Pancreas (tissue), 10 donors: ENCODE measurements around the gene GOLT1A. TPM values are rescaled to one million over a fixed set of nuclear protein-coding genes. Genes with fewer than 3 reads are reported as not detected.

Experiments
- ATAC-seq, 4 donors: fragments of 200-7000 bp; cut with Tn5 transposase; one replicate each; pipeline versions ENCODE4 v1.8.0 to v1.9.1; 2020; ENCODE audit warnings: mild to moderate bottlenecking in 4 of 4, moderate library complexity in 4 of 4
- DNase-seq, 6 donors: peaks; one replicate each; pipeline ENCODE4 v3.0.0-alpha.2; 2020
- FAIRE-seq: peaks from 2 replicates; lab custom pipeline; 2012; peaks lifted over from hg19 to GRCh38; lab: Jason Lieb, UNC
- H3K27ac ChIP-seq, 4 donors: fragments of 200-600 bp; sonication (generic); 1 replicate in 3 of 4; 2 replicates in 1 of 4; pipeline versions ENCODE4 v1.5.0 to v1.8.0; 2020
- H3K27me3 ChIP-seq, 4 donors: fragments of 200-600 bp; one replicate each; pipeline ENCODE4 v1.8.0; 2021
- H3K36me3 ChIP-seq, 3 donors: fragments of 200-600 bp; sonication (generic) in 1 of 3; one replicate each; pipeline versions ENCODE4 v1.5.0 to v1.8.0; 2020 to 2021
- H3K4me1 ChIP-seq, 3 donors: fragments of 200-600 bp; one replicate each; pipeline ENCODE4 v1.8.0; 2021
- H3K4me3 ChIP-seq, 4 donors: fragments of 200-600 bp; sonication (generic) in 2 of 4; one replicate each; pipeline versions ENCODE4 v1.5.0 to v1.8.0; 2020 to 2021
- H3K9me3 ChIP-seq, 4 donors: fragments of 200-600 bp; one replicate each; pipeline ENCODE4 v1.8.0; 2021
- CTCF ChIP-seq, 4 donors: fragments of 200-600 bp; sonication (generic) in 3 of 4; IDR thresholded peaks; one replicate each; pipeline versions ENCODE4 v1.5.0 to v1.8.0; 2021; ENCODE audit warnings: antibody characterized with exemption in 4 of 4
- WGBS, 2 donors: extraction: QIAGEN DNeasy Blood & Tissue Kit; methylation state at CpG; one replicate each; pipeline ENCODE4 v1.1.7; 2013; 5-methylcytosine and 5-hydroxymethylcytosine counted together
- intact Hi-C, 3 donors: fragments of 100-400 bp; cut with DNase I; formaldehyde crosslinking; loops; one replicate each; pipeline versions ENCODE4 v1.11.1 to v1.14.2; 2022
- polyA plus RNA-seq, 2 donors: library from polyadenylated mRNA; stranded (reverse); fragments of 200-250 nt; gene quantifications; one replicate each; pipeline ENCODE4 v1.2.3, GENCODE V29; 2013
- total RNA-seq, 6 donors: library from RNA; stranded (reverse); fragmentation: NEBNext Ultra II Directional in 4 of 6; extraction: Animal tissue kit (Norgen Biotek cat#: 25700) in 4 of 6; gene quantifications; one replicate each; pipeline versions ENCODE4 v1.2.1 to v1.2.4, GENCODE V29; 2021 to 2023
- donor health status: healthy with polysubstance abuse.
- donor health status: DM: no; HTN: no; CAD: no; lungs with moderate emphysema.
- donor health status: DM: no; HTN: no; CAD: no.
- donor health status: control.
- donor health status: control.
- donor health status: Bipolar disorder and iron deficiency.
- donor health status: DM: yes; HTN: yes; CAD: no.
- donor health status: DM: no; HTN: no; CAD: no.
- donor health status: DM: no; HTN: no; CAD: no.
- donor health status: DM: yes; HTN: yes; CAD: no.

Gene GOLT1A
- total and polyA plus RNA-seq, 8 donors, result 6.0 to 38.8 (median 8.4) TPM

- intact Hi-C loops, result no loop called here
- TF ChIP-seq CTCF (IDR thresholded peaks at IDR 0.05), result no peak
- Histone ChIP-seq H3K27me3 (no peaks in the 10 kb centered on the region), H3K9me3 (no peaks in the 10 kb centered on the region), H3K27ac (no peak within 1 kb of the TSS), H3K4me1 (no peaks in the 10 kb centered on the region), H3K4me3 (no peak within 1 kb of the TSS), H3K36me3 (no peaks in the 10 kb centered on the region)
- FAIRE-seq (no peak), DNase-seq (peak in 2 of 6 donors; percentile 33 to 51), ATAC-seq (peak in 1 of 4 donors; percentile 8)
- 41 to 47% methylated on average over 18 of the region's 18 CpGs for WGBS, 2 donors
Measured at GRCh38 chr1:204196068-204196795, 17.6 kb downstream of the GOLT1A start, which contains the start of gene KISS1. TSS of gene KISS1 (minus strand) at chr1:204196491. CDS start at chr1:204192876, 3,615 bp downstream.

- intact Hi-C loops, result no loop called here
- TF ChIP-seq CTCF (IDR thresholded peaks at IDR 0.05), result no peak
- no peaks in the 10 kb centered on the region for H3K27me3 ChIP-seq
- H3K4me3 ChIP-seq, result no peak overlapping the region
- 73 to 85% methylated on average over 7 of the region's 7 CpGs for WGBS, 2 donors
- no peaks in the 10 kb centered on the region for H3K4me1 ChIP-seq
- H3K9me3 ChIP-seq, result no peaks in the 10 kb centered on the region
- H3K36me3 ChIP-seq, result no peaks in the 10 kb centered on the region
- no peak for DNase-seq
- FAIRE-seq, result no peak
- no peak overlapping the region for H3K27ac ChIP-seq
- ATAC-seq, result no peak
Measured at GRCh38 chr1:204194771-204195170, 19.0 kb downstream of the GOLT1A start.

GRCh38 chr1:204194080-204194479 lies 19.7 kb downstream of the GOLT1A start:
- no peak for TF ChIP-seq CTCF (IDR thresholded peaks at IDR 0.05)
- no peak for ATAC-seq
- no peaks in the 10 kb centered on the region for H3K27me3 ChIP-seq
- no peak for FAIRE-seq
- intact Hi-C loops, result no loop called here
- no peak overlapping the region for H3K4me3 ChIP-seq
- H3K9me3 ChIP-seq, result no peaks in the 10 kb centered on the region
- no peak overlapping the region for H3K27ac ChIP-seq
- DNase-seq, result peak in 1 of 6 donors; percentile 5
- 51 to 58% methylated on average over 2 of the region's 2 CpGs for WGBS, 2 donors
- H3K4me1 ChIP-seq, result no peaks in the 10 kb centered on the region
- H3K36me3 ChIP-seq, result no peaks in the 10 kb centered on the region

GRCh38 chr1:204192589-204193352 lies 21.0 kb downstream of the GOLT1A start:
- no peak for FAIRE-seq
- H3K27me3 ChIP-seq, result no peaks in the 10 kb centered on the region
- no peak for ATAC-seq
- no peak for DNase-seq
- H3K4me1 ChIP-seq, result no peaks in the 10 kb centered on the region
- no peak for TF ChIP-seq CTCF (IDR thresholded peaks at IDR 0.05)
- no peaks in the 10 kb centered on the region for H3K36me3 ChIP-seq
- no peak overlapping the region for H3K27ac ChIP-seq
- H3K4me3 ChIP-seq, result no peak overlapping the region
- intact Hi-C loops, result no loop called here
- H3K9me3 ChIP-seq, result no peaks in the 10 kb centered on the region
- WGBS, 2 donors, result 81 to 96% methylated on average over 3 of the region's 3 CpGs
